Body of pancreas (tissue), 4 donors: Measurements from ENCODE around the gene MVB12B.

ENCODE experiments used
- CTCF ChIP-seq, 7 experiments: fragments of 450-650 bp in 4 of 7; fragments of 200-600 bp in 3 of 7; sonication (generic) in 3 of 7; IDR thresholded peaks; one replicate each; pipeline ENCODE4 v1.5.1; 2016 to 2019; ENCODE audit warnings: antibody characterized with exemption in 7 of 7
- POLR2A ChIP-seq, 3 donors: fragments of 450-650 bp; IDR thresholded peaks; one replicate each; pipeline ENCODE4 v1.6.1; 2016; ENCODE audit warnings: antibody characterized with exemption in 3 of 3, mild to moderate bottlenecking in 2 of 3

- TF ChIP-seq CTCF (IDR thresholded peaks at IDR 0.05): no peak
- TF ChIP-seq POLR2A (IDR thresholded peaks at IDR 0.05): no peak
Measured at GRCh38 chr9:126312584-126313551, 13.8 kb upstream of the MVB12B start.
